ENCODE measurements around the gene NPFFR1. TPM values are rescaled to one million over a fixed set of nuclear protein-coding genes. Genes with fewer than 3 reads are reported as not detected.
"Not testable (repeated sequence)": the region's sequence is repeated elsewhere in the genome, so short reads cannot be mapped to it uniquely, and the experiment has no call there.

Gene NPFFR1
- total RNA-seq, 1 donor from 2014 or later: not detected

DNA sequence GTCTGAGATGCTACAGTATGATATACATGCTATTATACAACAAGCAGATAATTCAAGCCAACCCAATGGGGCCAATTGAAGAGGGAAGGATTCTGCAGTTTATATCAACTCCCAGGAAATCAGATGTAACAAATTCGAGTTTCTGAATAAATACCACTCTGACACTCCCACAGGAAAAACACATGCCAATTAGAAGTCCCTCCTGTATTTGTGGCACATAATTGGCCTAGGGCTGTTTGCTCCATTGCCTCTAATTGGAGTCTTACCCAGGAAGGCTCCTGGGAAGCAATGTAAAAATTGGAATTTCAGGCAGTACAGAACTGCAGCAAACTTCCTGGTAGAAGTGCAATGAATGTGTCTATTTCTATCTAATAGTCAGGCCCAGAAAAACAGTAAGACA is 55.3 kb downstream of the NPFFR1 start:
- intact Hi-C loops (cut with micrococcal nuclease): no loop called here
- Histone ChIP-seq H3K27ac (replicated peaks) (peak overlapping the region; percentile 57), H3K36me3 (peaks cover 22% of the 10 kb centered on the region)

DNA sequence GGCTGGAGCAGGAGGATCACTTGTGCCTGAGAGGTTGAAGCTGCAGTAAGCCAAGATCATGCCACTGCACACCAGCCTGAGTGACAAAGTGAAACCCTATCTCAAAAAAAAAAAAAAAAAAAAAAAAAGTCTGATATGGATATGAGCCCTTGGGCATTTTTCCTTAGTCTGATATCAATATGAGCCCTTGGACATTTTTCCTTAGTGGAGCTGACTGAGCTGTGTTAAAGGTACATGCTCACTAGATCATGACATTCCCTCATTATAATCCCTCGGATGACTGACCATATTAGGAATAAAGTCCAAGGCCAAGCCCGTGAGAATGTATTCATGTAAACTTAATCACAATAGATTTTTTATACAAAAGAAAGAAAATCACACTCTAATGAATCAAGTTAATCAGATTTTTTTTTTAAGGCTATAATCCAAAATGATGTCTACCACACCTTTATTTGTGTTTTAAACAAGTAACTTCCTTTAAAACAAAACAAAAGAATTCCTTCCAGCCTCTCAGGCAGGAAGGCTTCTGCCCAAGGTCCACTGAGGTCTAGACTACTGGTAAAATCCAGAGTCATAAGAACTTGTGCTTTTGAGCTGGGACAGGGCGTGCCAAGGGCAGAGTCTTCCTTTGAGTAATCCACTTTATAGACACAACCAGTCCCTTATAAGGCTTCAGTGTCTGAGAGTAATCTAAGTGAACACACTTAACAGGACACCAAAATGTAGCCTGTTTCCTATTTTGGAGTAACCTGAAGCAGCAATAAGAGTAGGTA is 56.1 kb downstream of the NPFFR1 start:
- intact Hi-C loops (cut with micrococcal nuclease): no loop called here
- H3K4me3 ChIP-seq: no peak overlapping the region
- peak overlapping the region; percentile 57 for H3K27ac ChIP-seq (replicated peaks)
- peaks cover 50% of the 10 kb centered on the region for H3K4me1 ChIP-seq
- no peak for DNase-seq
- TF ChIP-seq, protein P1, sequence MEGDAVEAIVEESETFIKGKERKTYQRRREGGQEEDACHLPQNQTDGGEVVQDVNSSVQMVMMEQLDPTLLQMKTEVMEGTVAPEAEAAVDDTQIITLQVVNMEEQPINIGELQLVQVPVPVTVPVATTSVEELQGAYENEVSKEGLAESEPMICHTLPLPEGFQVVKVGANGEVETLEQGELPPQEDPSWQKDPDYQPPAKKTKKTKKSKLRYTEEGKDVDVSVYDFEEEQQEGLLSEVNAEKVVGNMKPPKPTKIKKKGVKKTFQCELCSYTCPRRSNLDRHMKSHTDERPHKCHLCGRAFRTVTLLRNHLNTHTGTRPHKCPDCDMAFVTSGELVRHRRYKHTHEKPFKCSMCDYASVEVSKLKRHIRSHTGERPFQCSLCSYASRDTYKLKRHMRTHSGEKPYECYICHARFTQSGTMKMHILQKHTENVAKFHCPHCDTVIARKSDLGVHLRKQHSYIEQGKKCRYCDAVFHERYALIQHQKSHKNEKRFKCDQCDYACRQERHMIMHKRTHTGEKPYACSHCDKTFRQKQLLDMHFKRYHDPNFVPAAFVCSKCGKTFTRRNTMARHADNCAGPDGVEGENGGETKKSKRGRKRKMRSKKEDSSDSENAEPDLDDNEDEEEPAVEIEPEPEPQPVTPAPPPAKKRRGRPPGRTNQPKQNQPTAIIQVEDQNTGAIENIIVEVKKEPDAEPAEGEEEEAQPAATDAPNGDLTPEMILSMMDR (IDR thresholded peaks at IDR 0.05; ENCODE audit: borderline replicate concordance): no peak
- peaks cover 22% of the 10 kb centered on the region for H3K36me3 ChIP-seq
- no peaks in the 10 kb centered on the region for H3K9me3 ChIP-seq (replicated peaks)
- no peaks in the 10 kb centered on the region for H3K27me3 ChIP-seq (ENCODE audit: low read depth)

More for the DNA sequence above, 55.3 kb downstream of the NPFFR1 start:
- TF ChIP-seq, protein P1 (IDR thresholded peaks at IDR 0.05; ENCODE audit: borderline replicate concordance): no peak
- no peak for DNase-seq
- H3K9me3 ChIP-seq (replicated peaks): no peaks in the 10 kb centered on the region
- H3K4me1 ChIP-seq: peaks cover 54% of the 10 kb centered on the region
- H3K4me3 ChIP-seq: no peak overlapping the region
- no peaks in the 10 kb centered on the region for H3K27me3 ChIP-seq (ENCODE audit: low read depth)

DNA sequence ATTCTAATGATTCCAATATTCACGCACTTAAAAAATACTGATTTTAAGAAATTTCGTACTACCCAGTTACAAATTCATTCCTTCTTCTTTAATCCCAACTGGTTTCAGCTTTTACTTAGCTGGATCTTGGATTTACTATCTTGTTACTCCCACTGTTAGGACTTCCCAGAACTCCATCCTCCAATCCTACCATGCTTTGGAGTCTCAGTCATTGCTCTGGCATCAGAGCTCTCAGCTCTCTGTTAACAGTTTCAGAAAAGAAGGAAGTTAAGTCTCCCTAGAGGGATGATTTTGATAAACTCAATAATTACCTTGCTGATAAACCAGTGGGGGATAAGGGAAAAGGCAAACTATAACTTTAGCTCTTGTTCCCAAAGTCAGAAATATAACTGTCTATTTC is 60.1 kb downstream of the NPFFR1 start:
- H3K27me3 ChIP-seq (ENCODE audit: low read depth): no peaks in the 10 kb centered on the region
- intact Hi-C loops (cut with micrococcal nuclease): loop anchor here (5.0 kb wide), 1 partner anchor 139 kb away; no protein-coding TSS in a partner anchor

DNA sequence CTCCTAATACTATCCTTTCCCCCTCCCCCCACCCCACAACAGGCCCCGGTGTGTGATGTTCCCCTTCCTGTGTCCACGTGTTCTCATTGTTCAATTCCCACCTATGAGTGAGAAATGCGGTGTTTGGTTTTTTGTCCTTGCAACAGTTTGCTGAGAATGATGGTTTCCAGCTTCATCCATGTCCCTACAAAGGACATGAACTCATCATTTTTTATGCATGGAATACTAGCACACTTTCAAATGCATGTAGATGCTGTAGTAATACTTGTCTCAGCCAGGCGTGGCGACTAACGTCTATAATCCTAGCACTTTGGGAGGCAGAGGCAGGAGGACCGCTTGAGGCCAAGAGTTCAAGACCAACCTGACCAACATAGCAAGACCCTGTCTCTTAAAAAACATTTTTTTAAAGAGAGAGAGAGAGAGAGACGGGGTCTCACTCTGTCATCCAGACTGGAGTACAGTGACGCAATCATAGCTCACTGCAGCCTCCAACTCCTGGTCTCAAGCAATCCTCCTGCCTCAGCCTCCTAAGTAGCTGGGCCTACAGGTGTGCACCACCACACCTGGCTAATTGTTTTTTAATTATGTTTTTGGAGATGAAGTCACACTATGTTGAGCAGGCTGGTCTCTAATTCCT is 60.9 kb downstream of the NPFFR1 start:
- not testable (repeated sequence) for H3K27me3 ChIP-seq (ENCODE audit: low read depth); H3K27ac ChIP-seq (replicated peaks); H3K4me3 ChIP-seq; H3K9me3 ChIP-seq (replicated peaks); DNase-seq
- H3K4me1 ChIP-seq: peaks cover 21% of the 10 kb centered on the region
- intact Hi-C loops (cut with micrococcal nuclease): loop anchor here (5.0 kb wide), 1 partner anchor 139 kb away; no protein-coding TSS in a partner anchor
- H3K36me3 ChIP-seq: peaks cover 10% of the 10 kb centered on the region

More for the DNA sequence above, 60.1 kb downstream of the NPFFR1 start:
- DNase-seq: no peak
- Histone ChIP-seq H3K4me1 (peaks cover 29% of the 10 kb centered on the region), H3K36me3 (peaks cover 7% of the 10 kb centered on the region), H3K27ac (replicated peaks) (no peak overlapping the region), H3K9me3 (replicated peaks) (no peaks in the 10 kb centered on the region), H3K4me3 (no peak overlapping the region)
- TF ChIP-seq, protein P1 (IDR thresholded peaks at IDR 0.05; ENCODE audit: borderline replicate concordance): no peak

DNA sequence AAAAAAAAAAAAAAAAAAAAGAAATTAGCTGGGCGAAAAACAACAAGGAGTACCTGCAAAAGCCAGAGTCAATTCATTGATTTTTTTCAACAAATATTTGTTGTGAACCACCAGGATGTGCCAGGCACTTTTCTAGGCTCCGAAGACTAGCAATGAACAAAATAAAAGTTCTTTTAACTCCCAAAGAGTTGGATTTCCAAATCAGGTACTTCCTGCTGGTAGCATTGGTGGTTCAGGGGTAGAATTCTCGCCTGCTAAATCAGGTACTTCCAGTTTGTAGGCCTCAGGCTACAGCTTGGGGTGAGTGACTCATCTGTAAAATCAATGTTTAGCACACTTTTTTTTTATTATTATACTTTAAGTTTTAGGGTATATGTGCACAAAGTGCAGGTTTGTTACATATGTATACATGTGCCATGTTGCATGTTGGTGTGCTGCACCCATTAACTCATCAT is 61.4 kb downstream of the NPFFR1 start:
- H3K27ac ChIP-seq (replicated peaks): no peak overlapping the region
- TF ChIP-seq, protein P1 (IDR thresholded peaks at IDR 0.05; ENCODE audit: borderline replicate concordance): no peak
- H3K4me1 ChIP-seq: peaks cover 15% of the 10 kb centered on the region
- no peaks in the 10 kb centered on the region for H3K27me3 ChIP-seq (ENCODE audit: low read depth)
- H3K9me3 ChIP-seq (replicated peaks): no peaks in the 10 kb centered on the region
- peaks cover 14% of the 10 kb centered on the region for H3K36me3 ChIP-seq
- H3K4me3 ChIP-seq: no peak overlapping the region
- DNase-seq: no peak
- intact Hi-C loops (cut with micrococcal nuclease): loop anchor here (5.0 kb wide), 1 partner anchor 140 kb away; no protein-coding TSS in a partner anchor

Measured in left ventricle myocardium inferior (tissue), 1 donor.